Measurements from ENCODE around the gene TMEM134. TPM values are rescaled to one million over a fixed set of nuclear protein-coding genes. Genes with fewer than 3 reads are reported as not detected.

The TMEM134 gene
- total and polyA plus RNA-seq, 9 of the 15 experiments (the other 6 are each of a cell fraction or from before 2014, with no cell fraction given), result 0.63 to 48.4 (median 10.7) TPM

DNA sequence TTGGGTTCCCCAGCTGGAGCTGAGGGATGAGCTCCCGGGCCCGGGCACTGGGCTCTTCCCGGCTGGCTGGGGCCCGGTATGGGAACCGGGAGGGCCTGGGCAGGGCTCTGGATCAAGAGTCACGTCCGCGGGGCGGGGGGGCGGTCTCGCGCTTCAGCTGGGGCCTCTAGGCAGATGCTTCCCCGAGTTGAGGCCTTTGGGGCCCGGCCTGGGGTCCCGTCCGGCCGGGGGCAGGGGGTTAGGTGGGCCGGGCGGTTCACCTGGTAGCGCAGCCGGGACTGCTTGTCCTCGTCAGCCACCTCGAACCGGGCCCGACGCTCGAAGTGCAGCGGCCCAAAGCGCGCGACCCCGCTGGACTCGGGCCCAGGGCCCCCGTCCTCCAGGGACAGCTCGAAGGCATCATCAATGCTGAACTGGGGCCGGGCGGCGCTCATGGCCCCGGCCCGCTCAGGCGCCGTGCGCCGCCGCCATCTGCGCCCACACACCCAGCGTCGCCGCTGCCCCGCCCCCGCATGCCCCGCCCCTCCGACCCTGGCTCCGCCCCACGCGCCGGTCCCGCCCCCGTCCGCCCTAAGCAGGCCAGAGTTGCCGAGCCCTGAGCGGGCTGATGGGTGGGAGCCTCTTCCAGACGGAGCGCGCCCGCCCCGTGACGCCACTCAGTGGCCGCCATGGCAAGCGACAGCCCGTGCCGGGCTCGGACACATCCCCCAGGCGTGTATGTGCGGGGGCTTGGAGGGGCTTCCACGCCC lies at the start of gene TMEM134 (continued):
- peak; percentile 81 for TF ChIP-seq TOE1 (IDR thresholded peaks at IDR 0.05; ENCODE audit: borderline replicate concordance)
- no peak for TF ChIP-seq TOE1 (CRISPR knock-in tag; IDR thresholded peaks at IDR 0.05; ENCODE audit: borderline replicate concordance, low read depth)
- TF ChIP-seq CXXC5 (CRISPR knock-in tag; IDR thresholded peaks at IDR 0.05), result peak; percentile 70
- no peak for TF ChIP-seq ZNF316 (IDR thresholded peaks at IDR 0.05)
- TF ChIP-seq MAFK (IDR thresholded peaks at IDR 0.05; ENCODE audit: low read length), result no peak
- no peak for TF ChIP-seq SRSF1 (IDR thresholded peaks at IDR 0.05; ENCODE audit: low read depth, low read length)
- TF ChIP-seq, protein P1, sequence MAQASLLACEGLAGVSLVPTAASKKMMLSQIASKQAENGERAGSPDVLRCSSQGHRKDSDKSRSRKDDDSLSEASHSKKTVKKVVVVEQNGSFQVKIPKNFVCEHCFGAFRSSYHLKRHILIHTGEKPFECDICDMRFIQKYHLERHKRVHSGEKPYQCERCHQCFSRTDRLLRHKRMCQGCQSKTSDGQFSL (CRISPR knock-in tag; IDR thresholded peaks at IDR 0.05), result 0 out of 2 replicates have a peak, but pooled peaks have one; percentile 71
- TF ChIP-seq, protein P1 (tag; IDR thresholded peaks at IDR 0.05), result no peak
- no peak for TF ChIP-seq PTTG1 (tag; IDR thresholded peaks at IDR 0.05; ENCODE audit: low read depth)
- TF ChIP-seq, protein P2, sequence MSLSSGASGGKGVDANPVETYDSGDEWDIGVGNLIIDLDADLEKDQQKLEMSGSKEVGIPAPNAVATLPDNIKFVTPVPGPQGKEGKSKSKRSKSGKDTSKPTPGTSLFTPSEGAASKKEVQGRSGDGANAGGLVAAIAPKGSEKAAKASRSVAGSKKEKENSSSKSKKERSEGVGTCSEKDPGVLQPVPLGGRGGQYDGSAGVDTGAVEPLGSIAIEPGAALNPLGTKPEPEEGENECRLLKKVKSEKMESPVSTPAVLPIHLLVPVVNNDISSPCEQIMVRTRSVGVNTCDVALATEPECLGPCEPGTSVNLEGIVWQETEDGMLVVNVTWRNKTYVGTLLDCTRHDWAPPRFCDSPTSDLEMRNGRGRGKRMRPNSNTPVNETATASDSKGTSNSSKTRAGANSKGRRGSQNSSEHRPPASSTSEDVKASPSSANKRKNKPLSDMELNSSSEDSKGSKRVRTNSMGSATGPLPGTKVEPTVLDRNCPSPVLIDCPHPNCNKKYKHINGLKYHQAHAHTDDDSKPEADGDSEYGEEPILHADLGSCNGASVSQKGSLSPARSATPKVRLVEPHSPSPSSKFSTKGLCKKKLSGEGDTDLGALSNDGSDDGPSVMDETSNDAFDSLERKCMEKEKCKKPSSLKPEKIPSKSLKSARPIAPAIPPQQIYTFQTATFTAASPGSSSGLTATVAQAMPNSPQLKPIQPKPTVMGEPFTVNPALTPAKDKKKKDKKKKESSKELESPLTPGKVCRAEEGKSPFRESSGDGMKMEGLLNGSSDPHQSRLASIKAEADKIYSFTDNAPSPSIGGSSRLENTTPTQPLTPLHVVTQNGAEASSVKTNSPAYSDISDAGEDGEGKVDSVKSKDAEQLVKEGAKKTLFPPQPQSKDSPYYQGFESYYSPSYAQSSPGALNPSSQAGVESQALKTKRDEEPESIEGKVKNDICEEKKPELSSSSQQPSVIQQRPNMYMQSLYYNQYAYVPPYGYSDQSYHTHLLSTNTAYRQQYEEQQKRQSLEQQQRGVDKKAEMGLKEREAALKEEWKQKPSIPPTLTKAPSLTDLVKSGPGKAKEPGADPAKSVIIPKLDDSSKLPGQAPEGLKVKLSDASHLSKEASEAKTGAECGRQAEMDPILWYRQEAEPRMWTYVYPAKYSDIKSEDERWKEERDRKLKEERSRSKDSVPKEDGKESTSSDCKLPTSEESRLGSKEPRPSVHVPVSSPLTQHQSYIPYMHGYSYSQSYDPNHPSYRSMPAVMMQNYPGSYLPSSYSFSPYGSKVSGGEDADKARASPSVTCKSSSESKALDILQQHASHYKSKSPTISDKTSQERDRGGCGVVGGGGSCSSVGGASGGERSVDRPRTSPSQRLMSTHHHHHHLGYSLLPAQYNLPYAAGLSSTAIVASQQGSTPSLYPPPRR (CRISPR knock-in tag; IDR thresholded peaks at IDR 0.05; ENCODE audit: borderline replicate concordance), result no peak
- TF ChIP-seq ZFX (CRISPR knock-in tag; IDR thresholded peaks at IDR 0.05), result peak; percentile 60; the same call in 1 of the 2 replicates
- TF ChIP-seq, protein P3, sequence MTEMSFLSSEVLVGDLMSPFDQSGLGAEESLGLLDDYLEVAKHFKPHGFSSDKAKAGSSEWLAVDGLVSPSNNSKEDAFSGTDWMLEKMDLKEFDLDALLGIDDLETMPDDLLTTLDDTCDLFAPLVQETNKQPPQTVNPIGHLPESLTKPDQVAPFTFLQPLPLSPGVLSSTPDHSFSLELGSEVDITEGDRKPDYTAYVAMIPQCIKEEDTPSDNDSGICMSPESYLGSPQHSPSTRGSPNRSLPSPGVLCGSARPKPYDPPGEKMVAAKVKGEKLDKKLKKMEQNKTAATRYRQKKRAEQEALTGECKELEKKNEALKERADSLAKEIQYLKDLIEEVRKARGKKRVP (CRISPR knock-in tag; IDR thresholded peaks at IDR 0.05), result no peak
- TF ChIP-seq RCOR1 (IDR thresholded peaks at IDR 0.05; ENCODE audit: borderline replicate concordance in 1 of 2, low read depth in 2 of 2, low read length in 2 of 2), result no peak; a peak in 1 of 4 replicates
- TF ChIP-seq JUNB (CRISPR knock-in tag; conservative IDR thresholded peaks at IDR 0.05), result no peak
- no peak for TF ChIP-seq ARHGAP35 (IDR thresholded peaks at IDR 0.05; ENCODE audit: partially characterized antibody)
- TF ChIP-seq CBX1 (IDR thresholded peaks at IDR 0.05; ENCODE audit: low read depth), result no peak
- TF ChIP-seq, protein P4, sequence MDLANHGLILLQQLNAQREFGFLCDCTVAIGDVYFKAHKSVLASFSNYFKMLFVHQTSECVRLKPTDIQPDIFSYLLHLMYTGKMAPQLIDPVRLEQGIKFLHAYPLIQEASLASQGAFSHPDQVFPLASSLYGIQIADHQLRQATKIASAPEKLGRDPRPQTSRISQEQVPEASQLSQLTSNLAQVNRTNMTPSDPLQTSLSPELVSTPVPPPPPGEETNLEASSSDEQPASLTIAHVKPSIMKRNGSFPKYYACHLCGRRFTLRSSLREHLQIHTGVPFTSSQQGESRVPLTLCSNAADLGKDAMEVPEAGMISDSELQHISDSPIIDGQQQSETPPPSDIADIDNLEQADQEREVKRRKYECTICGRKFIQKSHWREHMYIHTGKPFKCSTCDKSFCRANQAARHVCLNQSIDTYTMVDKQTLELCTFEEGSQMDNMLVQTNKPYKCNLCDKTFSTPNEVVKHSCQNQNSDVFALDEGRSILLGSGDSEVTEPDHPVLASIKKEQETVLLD (IDR thresholded peaks at IDR 0.05), result no peak
- TF ChIP-seq SMARCA4 (IDR thresholded peaks at IDR 0.05), result no peak
- TF ChIP-seq POLR2G (IDR thresholded peaks at IDR 0.05; ENCODE audit: low read depth, low read length), result peak; percentile 93
- no peak for TF ChIP-seq CSDE1 (IDR thresholded peaks at IDR 0.05)

Measured in K562 (cell line).